Caco-2 (cell line): ENCODE measurements around the gene TBC1D2. TPM values are rescaled to one million over a fixed set of nuclear protein-coding genes. Genes with fewer than 3 reads are reported as not detected.

Experiments used
- BruUV-seq: library from RNA; stranded (reverse); fragments of 400-500 nt; replicated peaks from 2 replicates; lab custom pipeline; 2021; lab: Mats Ljungman, UMichigan
- CTCF ChIA-PET: fragments of 300-600 bp; sonication (Branson Sonifier 250); formaldehyde crosslinking; loops from one replicate; lab custom pipeline; 2022; ENCODE audit warnings: antibody characterized with exemption; lab: Charles Lee
- POLR2A ChIA-PET: fragments of 300-600 bp; sonication (Branson Sonifier 250); formaldehyde crosslinking; loops from one replicate; lab custom pipeline; 2022; ENCODE audit warnings: antibody characterized with exemption; lab: Charles Lee
- DNase-seq, 2 experiments: peaks; one replicate each; pipeline versions ENCODE4 v3.0.0 to v3.0.0-alpha.2; 2020 to 2022
- H3K27me3 ChIP-seq: replicated peaks from 2 replicates; pipeline ENCODE4 v1.6.0; 2011; ENCODE audit warnings: low read length; ENCODE audit not compliant: control insufficient read depth, insufficient read depth
- H3K36me3 ChIP-seq: 2 replicates; pipeline ENCODE4 v1.5.1; 2011; ENCODE audit warnings: low read length; ENCODE audit not compliant: control insufficient read depth, insufficient read depth
- H3K4me1 ChIP-seq: fragments of 250-450 bp; sonication (Bioruptor Pico); 2 replicates; pipeline ENCODE4 v1.5.1; 2020; ENCODE audit warnings: mild to moderate bottlenecking
- H3K4me3 ChIP-seq: 2 replicates; pipeline ENCODE4 v1.5.1; 2011; ENCODE audit warnings: low read depth, mild to moderate bottlenecking, control low read depth, low read length
- H3K9me3 ChIP-seq: fragments of 250-450 bp; sonication (Bioruptor Pico); 2 replicates; pipeline ENCODE4 v1.5.1; 2020; ENCODE audit warnings: mild to moderate bottlenecking, moderate library complexity
- H3K27ac Mint-ChIP-seq: one replicate; pipeline ENCODE4 v1.8.0; 2022; ENCODE audit warnings: mixed read lengths; ENCODE audit not compliant: unreplicated experiment
- H3K27me3 Mint-ChIP-seq: one replicate; pipeline ENCODE4 v1.8.0; 2022; ENCODE audit warnings: mixed read lengths; ENCODE audit not compliant: insufficient read depth, unreplicated experiment
- H3K36me3 Mint-ChIP-seq: one replicate; pipeline ENCODE4 v1.8.0; 2022; ENCODE audit warnings: mild to moderate bottlenecking, mixed read lengths; ENCODE audit not compliant: insufficient read depth, unreplicated experiment
- H3K4me1 Mint-ChIP-seq: one replicate; pipeline ENCODE4 v1.8.0; 2022; ENCODE audit warnings: low read depth, mixed read lengths; ENCODE audit not compliant: unreplicated experiment
- H3K4me3 Mint-ChIP-seq: one replicate; pipeline ENCODE4 v1.8.0; 2022; ENCODE audit warnings: mild to moderate bottlenecking, moderate library complexity, mixed read lengths; ENCODE audit not compliant: unreplicated experiment
- H3K9me3 Mint-ChIP-seq: one replicate; pipeline ENCODE4 v1.8.0; 2022; ENCODE audit warnings: mixed read lengths; ENCODE audit not compliant: unreplicated experiment
- CTCF ChIP-seq, 2 experiments: fragments of 200-600 bp in 1 of 2; IDR thresholded peaks; 1 replicate in 1 of 2; 2 replicates in 1 of 2; pipeline versions ENCODE4 v1.5.1 to v1.8.0; 2011 to 2022; ENCODE audit warnings: antibody characterized with exemption in 1 of 2, control low read depth in 1 of 2, inconsistent platforms in 1 of 2, low read depth in 1 of 2, low read length in 1 of 2, mild to moderate bottlenecking in 1 of 2, moderate library complexity in 1 of 2; ENCODE audit not compliant: insufficient read depth in 1 of 2, severe bottlenecking in 1 of 2, unreplicated experiment in 1 of 2
- intact Hi-C: fragments of 100-400 bp; cut with micrococcal nuclease; formaldehyde crosslinking; loops from one replicate; pipeline ENCODE4 v1.10.0; 2022; ENCODE audit not compliant: unreplicated experiment
- total RNA-seq: library from RNA; stranded (reverse); gene quantifications from 2 replicates; pipeline ENCODE4 v1.2.3, GENCODE V29; 2022

TBC1D2 gene
- total RNA-seq, 1 experiment from 2014 or later: 8.5 TPM

DNA sequence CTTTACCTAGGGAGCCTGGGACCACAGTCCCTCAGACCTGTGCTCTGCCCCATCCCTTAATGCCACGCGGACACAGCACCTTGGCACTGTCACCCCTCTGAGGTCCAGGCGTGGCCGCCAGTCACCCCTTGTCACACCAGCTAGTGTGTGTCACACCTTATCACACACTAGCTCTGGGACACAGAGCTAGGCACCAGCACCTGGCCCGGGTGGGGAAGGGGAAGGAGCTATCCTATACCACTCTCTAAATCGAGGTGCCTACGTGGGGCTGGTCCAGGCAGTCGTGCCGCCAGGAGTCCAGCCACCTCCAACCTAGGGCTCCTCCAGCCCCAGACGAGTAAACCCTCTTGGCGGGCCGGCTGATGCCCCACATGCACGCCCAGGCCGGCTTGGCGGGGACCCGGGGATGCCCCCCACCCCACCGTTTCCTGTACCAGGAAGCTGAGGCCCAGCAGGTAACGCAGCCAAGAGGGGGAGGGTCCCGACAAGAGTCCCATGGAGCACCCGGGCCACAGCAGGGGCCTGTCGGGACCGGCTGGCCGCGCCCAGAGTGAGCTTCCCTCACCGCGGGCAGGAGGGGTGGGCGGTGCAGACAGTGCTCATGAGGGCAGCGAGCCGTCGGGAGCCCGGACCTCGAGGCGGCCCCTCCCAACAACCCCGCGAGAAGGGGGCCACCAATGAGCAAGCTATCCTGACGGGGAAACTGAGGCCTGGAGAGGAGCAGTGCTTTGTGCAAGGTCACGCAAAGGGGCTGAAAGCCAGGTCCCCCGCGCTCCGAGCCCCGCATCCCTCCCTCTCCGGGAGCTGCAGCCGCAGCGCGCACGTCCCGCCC lies 63.6 kb downstream of the TBC1D2 start:
- intact Hi-C loops: loop anchor here (2.0 kb wide), 2 partner anchors 25 to 117 kb away; no protein-coding TSS in a partner anchor

GRCh38 chr9:98191181-98191608 lies 64.3 kb downstream of the TBC1D2 start:
- H3K9me3 Mint-ChIP-seq: no peaks in the 10 kb centered on the region
- intact Hi-C loops: no loop called here
- H3K27me3 Mint-ChIP-seq: no peaks in the 10 kb centered on the region
- Histone ChIP-seq H3K9me3 (no peaks in the 10 kb centered on the region), H3K4me1 (peaks cover 25% of the 10 kb centered on the region), H3K4me3 (peak overlapping the region; percentile 69), H3K27me3 (no peaks in the 10 kb centered on the region), H3K36me3 (no peaks in the 10 kb centered on the region)
- no TSS peak for BruUV-seq
- H3K27ac Mint-ChIP-seq: peak overlapping the region; percentile 63
- POLR2A ChIA-PET: interaction anchor here (1.6 kb wide), 1 partner anchor 72 kb away, joined by 8 read pairs; the partner anchor contains the start of gene TRIM14
- TF ChIP-seq CTCF (IDR thresholded peaks at IDR 0.05; ENCODE audit: insufficient read depth in 1 of 2, low read depth in 1 of 2, low read length in 1 of 2, severe bottlenecking in 1 of 2, unreplicated experiment in 1 of 2): no peak
- CTCF ChIA-PET: interaction anchor here (1.1 to 1.6 kb wide), 3 partner anchors 15 to 73 kb away, joined by 3 to 8 read pairs (median 3); partner anchors contain the start of gene TRIM14
- DNase-seq: peak; percentile 17 to 58
- peaks cover 17% of the 10 kb centered on the region for H3K36me3 Mint-ChIP-seq
- H3K4me1 Mint-ChIP-seq: peaks cover 29% of the 10 kb centered on the region
- peak overlapping the region; percentile 81 for H3K4me3 Mint-ChIP-seq

More for the DNA sequence above, 63.6 kb downstream of the TBC1D2 start:
- H3K27ac Mint-ChIP-seq: no peak overlapping the region
- Histone ChIP-seq H3K4me1 (peaks cover 25% of the 10 kb centered on the region), H3K4me3 (peak overlapping the region; percentile 69), H3K36me3 (no peaks in the 10 kb centered on the region), H3K27me3 (no peaks in the 10 kb centered on the region), H3K9me3 (no peaks in the 10 kb centered on the region)
- ChIA-PET CTCF (interaction anchor here (0.5 to 1.6 kb wide), 5 partner anchors 15 to 250 kb away, joined by 3 to 8 read pairs (median 4); partner anchors contain the start of gene TRIM14), POLR2A (interaction anchor here (0.7 to 1.6 kb wide), 3 partner anchors 15 to 559 kb away, joined by 5 to 8 read pairs (median 8); partner anchors contain the start of genes NCBP1, TRIM14 and TSTD2)
- peaks cover 17% of the 10 kb centered on the region for H3K36me3 Mint-ChIP-seq
- no peaks in the 10 kb centered on the region for H3K27me3 Mint-ChIP-seq
- no peak for TF ChIP-seq CTCF (IDR thresholded peaks at IDR 0.05; ENCODE audit: insufficient read depth in 1 of 2, low read depth in 1 of 2, low read length in 1 of 2, severe bottlenecking in 1 of 2, unreplicated experiment in 1 of 2)
- peaks cover 29% of the 10 kb centered on the region for H3K4me1 Mint-ChIP-seq
- peak overlapping the region; percentile 81 for H3K4me3 Mint-ChIP-seq
- no peaks in the 10 kb centered on the region for H3K9me3 Mint-ChIP-seq
- BruUV-seq: no TSS peak
- peak in 1 of 2 experiments; percentile 66 for DNase-seq

DNA sequence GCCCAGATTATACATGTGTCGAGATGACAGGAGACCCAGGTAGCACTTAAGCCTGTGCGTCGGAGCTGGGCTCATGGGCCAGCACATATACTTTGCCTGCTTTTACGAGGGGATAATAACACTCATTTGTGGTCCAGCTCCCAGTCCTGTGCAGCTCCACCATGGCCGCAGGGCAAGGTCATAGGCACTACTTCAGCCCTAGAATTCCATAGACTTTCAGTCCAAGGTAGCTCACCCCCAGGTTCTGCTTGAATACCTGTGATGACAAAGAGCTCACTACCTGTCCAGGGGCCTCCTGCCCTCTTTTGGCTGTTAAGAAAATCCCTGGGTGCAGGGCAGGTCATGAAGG lies 64.7 kb downstream of the TBC1D2 start:
- CTCF ChIA-PET: interaction anchor here (1.1 kb wide), 1 partner anchor 14 kb away, joined by 3 read pairs; no protein-coding TSS in a partner anchor

More for the DNA sequence above, 64.7 kb downstream of the TBC1D2 start:
- Mint-ChIP-seq H3K4me1 (peaks cover 29% of the 10 kb centered on the region), H3K27ac (peak overlapping the region; percentile 63), H3K36me3 (peaks cover 17% of the 10 kb centered on the region), H3K27me3 (no peaks in the 10 kb centered on the region), H3K4me3 (peak overlapping the region; percentile 81), H3K9me3 (no peaks in the 10 kb centered on the region)
- Histone ChIP-seq H3K4me3 (0 out of 2 replicates have a peak overlapping the region, but pooled peaks have one; percentile 8), H3K9me3 (no peaks in the 10 kb centered on the region), H3K27me3 (no peaks in the 10 kb centered on the region), H3K36me3 (no peaks in the 10 kb centered on the region), H3K4me1 (peaks cover 25% of the 10 kb centered on the region)
- POLR2A ChIA-PET: no interaction called here
- intact Hi-C loops: loop anchor here (1.0 kb wide), 2 partner anchors 13 to 44 kb away; no protein-coding TSS in a partner anchor
- TF ChIP-seq CTCF (IDR thresholded peaks at IDR 0.05; ENCODE audit: insufficient read depth in 1 of 2, low read depth in 1 of 2, low read length in 1 of 2, severe bottlenecking in 1 of 2, unreplicated experiment in 1 of 2): no peak
- no TSS peak for BruUV-seq
- DNase-seq: no peak
